ENCODE results near the gene CFAP45. TPM values are rescaled to one million over a fixed set of nuclear protein-coding genes. Genes with fewer than 3 reads are reported as not detected.

Gene CFAP45
- total RNA-seq, 6 experiments from 2014 or later, result 0.94 to 2.5 (median 1.2) TPM

DNA sequence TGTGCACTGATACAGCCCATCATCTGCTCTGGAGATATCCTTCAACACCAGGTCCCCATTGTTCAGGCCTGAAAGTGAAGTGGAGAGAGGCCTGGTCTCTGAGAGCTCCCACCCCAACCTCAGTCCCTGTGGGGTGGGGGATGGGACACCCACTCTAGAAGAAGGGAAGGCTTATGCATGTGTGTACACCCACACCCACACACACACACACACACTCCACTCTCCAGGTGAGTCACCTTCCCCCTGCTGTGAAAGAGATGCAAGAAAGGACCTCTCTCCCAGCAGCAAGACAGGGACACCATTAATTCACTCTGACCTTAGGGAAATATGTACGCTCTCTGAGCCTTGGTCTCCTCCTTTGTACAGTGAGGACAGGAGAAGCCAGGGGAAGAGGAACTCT is 43.4 kb downstream of the CFAP45 start:
- Mint-ChIP-seq H3K4me1 (ENCODE audit: low read depth) (peaks cover 43% of the 10 kb centered on the region), H3K36me3 (ENCODE audit: low read depth) (no peaks in the 10 kb centered on the region), H3K4me3 (no peak overlapping the region), H3K9me3 (no peaks in the 10 kb centered on the region), H3K27me3 (ENCODE audit: insufficient read depth) (peaks cover 3% of the 10 kb centered on the region), H3K27ac (peak overlapping the region; percentile 27; the same call in 1 of the 2 replicates)
- TF ChIP-seq CTCF (IDR thresholded peaks at IDR 0.05), result no peak
- DNase-seq, result no peak

GRCh38 chr1:159855709-159856108 is 44.3 kb downstream of the CFAP45 start:
- Mint-ChIP-seq H3K36me3 (ENCODE audit: low read depth) (no peaks in the 10 kb centered on the region), H3K27me3 (ENCODE audit: insufficient read depth) (peaks cover 3% of the 10 kb centered on the region), H3K4me3 (no peak overlapping the region), H3K27ac (peak overlapping the region; percentile 90; the same call in 1 of the 2 replicates), H3K4me1 (ENCODE audit: low read depth) (peaks cover 52% of the 10 kb centered on the region), H3K9me3 (no peaks in the 10 kb centered on the region)
- no peak for TF ChIP-seq CTCF (IDR thresholded peaks at IDR 0.05)
- DNase-seq, result no peak

DNA sequence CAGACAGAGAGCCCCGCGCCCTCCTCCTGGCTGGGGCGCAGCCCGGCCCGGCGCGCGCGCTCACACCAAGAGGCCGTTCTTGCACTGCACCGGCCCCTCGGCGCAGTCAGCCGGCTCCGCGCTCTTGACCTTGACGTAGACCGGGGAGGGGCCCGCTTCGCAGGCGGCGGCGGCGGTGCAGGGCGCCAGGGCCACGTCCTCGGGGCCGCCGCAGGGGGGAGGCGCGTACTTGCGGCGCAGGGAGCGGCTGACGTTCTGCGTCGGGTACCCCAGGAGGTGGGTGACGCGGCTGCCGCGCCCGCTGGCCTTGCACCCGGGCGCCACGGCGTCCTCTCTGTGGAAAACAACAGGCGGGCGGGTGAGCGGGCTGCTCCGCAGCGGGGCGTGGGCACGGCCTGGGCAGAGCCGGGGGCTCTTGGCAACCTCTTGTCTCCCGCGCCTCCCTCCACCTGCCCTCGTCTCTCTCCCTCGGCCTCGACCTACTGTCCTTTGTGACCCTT is 45.2 kb downstream of the CFAP45 start:
- DNase-seq, result peak; percentile 71
- H3K27ac Mint-ChIP-seq, result peak overlapping the region; percentile 95
- no peaks in the 10 kb centered on the region for H3K9me3 Mint-ChIP-seq
- H3K4me1 Mint-ChIP-seq (ENCODE audit: low read depth), result peaks cover 52% of the 10 kb centered on the region
- H3K4me3 Mint-ChIP-seq, result peak overlapping the region; percentile 90
- TF ChIP-seq CTCF (IDR thresholded peaks at IDR 0.05), result no peak; the same call in 1 of the 2 replicates
- no peaks in the 10 kb centered on the region for H3K36me3 Mint-ChIP-seq (ENCODE audit: low read depth)
- peaks cover 3% of the 10 kb centered on the region for H3K27me3 Mint-ChIP-seq (ENCODE audit: insufficient read depth)

DNA sequence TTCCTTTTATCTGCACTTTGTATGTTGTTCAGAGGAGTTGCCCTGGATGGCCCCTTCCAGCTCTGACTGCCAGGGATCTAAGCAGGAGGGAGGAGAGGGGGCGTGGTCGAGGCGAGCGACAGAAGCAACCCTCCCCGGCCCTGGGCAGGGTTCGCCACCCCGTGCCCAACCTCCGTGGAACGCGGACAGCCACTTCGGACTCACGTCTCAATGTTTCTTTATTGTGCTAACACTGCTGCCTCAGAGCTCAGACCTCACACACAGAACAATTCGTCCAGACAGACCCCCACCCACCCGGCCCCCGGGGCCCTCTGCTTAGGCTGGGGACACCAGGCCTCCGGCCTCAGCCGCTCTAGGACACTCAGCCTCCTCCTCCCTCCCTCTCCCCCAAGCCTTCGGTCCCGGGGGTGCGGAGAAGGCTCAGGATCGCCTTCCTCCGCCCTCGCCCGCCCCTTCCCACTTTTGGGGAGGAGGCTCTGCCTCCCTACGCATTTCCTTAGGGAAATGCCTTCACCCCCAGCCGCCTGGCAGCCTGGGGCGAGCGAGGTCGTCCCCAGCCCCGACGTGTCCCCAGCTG is 45.8 kb downstream of the CFAP45 start:
- Mint-ChIP-seq H3K9me3 (no peaks in the 10 kb centered on the region), H3K36me3 (ENCODE audit: low read depth) (no peaks in the 10 kb centered on the region), H3K27me3 (ENCODE audit: insufficient read depth) (peaks cover 3% of the 10 kb centered on the region), H3K4me3 (peak overlapping the region; percentile 87), H3K27ac (peak overlapping the region; percentile 95), H3K4me1 (ENCODE audit: low read depth) (peaks cover 57% of the 10 kb centered on the region)
- no peak for TF ChIP-seq CTCF (IDR thresholded peaks at IDR 0.05)
- DNase-seq, result no peak

DNA sequence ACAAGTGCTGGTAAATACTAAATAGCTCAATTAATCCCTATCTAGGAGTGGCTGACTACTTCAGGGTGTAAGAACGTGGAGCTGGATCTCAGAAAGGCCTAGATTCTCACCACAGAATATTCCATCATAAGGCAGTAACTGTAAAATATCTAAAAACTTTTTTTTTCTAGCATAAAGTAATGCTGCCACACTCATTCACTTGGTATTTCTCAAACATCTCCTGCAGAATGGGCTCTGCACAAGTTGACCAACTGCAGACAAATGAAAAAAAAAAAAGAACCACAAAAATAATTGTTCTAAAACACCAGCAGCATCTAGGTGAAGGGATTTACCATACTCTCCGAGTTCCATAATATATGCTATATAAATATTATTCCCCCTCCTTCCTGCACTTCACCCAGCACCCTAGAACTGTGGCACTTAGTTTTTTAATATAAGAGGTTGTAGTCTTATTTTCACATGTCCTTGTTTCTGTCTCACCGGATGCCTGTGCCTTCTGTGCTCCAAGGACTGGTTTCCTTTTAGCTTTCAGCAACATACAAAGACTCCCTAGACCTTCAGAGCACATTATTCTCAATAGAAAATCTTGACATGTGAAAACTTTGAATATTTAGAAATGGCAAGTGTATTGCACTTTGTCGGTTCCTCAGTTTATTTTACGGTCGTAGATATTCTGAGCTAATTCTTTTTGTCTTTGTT is 46.4 kb downstream of the CFAP45 start:
- Mint-ChIP-seq H3K9me3 (no peaks in the 10 kb centered on the region), H3K4me1 (ENCODE audit: low read depth) (peaks cover 64% of the 10 kb centered on the region), H3K27me3 (ENCODE audit: insufficient read depth) (peaks cover 5% of the 10 kb centered on the region), H3K4me3 (peak overlapping the region; percentile 87), H3K27ac (peak overlapping the region; percentile 95), H3K36me3 (ENCODE audit: low read depth) (no peaks in the 10 kb centered on the region)
- peak; percentile 59 for DNase-seq
- no peak for TF ChIP-seq CTCF (IDR thresholded peaks at IDR 0.05)
